Right atrium auricular region (tissue), 2 donors: ENCODE measurements around the gene CCDC12. TPM values are rescaled to one million over a fixed set of nuclear protein-coding genes. Genes with fewer than 3 reads are reported as not detected.

ENCODE experiments used
- DNase-seq: peaks from one replicate; pipeline ENCODE4 v3.0.0-alpha.2; 2019; ENCODE audit warnings: low spot score
- H3K27ac ChIP-seq, 2 donors: fragments of 200-600 bp; sonication (generic); 1 replicate in 1 of 2; 2 replicates in 1 of 2; pipeline ENCODE4 v1.5.1; 2016 to 2019
- H3K27me3 ChIP-seq, 2 donors: fragments of 200-600 bp; sonication (generic); one replicate each; pipeline versions ENCODE4 v1.5.1 to v1.6.0; 2017 to 2019
- H3K36me3 ChIP-seq: fragments of 200-600 bp; sonication (generic); one replicate; pipeline ENCODE4 v1.5.1; 2016
- H3K4me1 ChIP-seq, 2 donors: fragments of 200-600 bp; sonication (generic); one replicate each; pipeline versions ENCODE4 v1.5.1 to v1.6.0; 2017 to 2019
- H3K4me3 ChIP-seq, 2 donors: fragments of 200-600 bp; sonication (generic); 1 replicate in 1 of 2; 2 replicates in 1 of 2; pipeline ENCODE4 v1.5.1; 2017 to 2019; ENCODE audit warnings: mild to moderate bottlenecking in 1 of 2, moderate library complexity in 1 of 2
- H3K9me3 ChIP-seq, 2 donors: fragments of 200-600 bp; sonication (generic); one replicate each; pipeline ENCODE4 v1.5.1; 2019
- CTCF ChIP-seq, 2 donors: fragments of 200-600 bp; sonication (generic); IDR thresholded peaks; one replicate each; pipeline ENCODE4 v1.5.1; 2019; ENCODE audit warnings: antibody characterized with exemption in 2 of 2
- total RNA-seq, 2 donors: library from RNA; depleted of rRNA; stranded (reverse); fragments of >200 nt; gene quantifications; one replicate each; pipeline ENCODE4 v1.1.0, GENCODE V29; 2016

The CCDC12 gene
- total RNA-seq, 2 donors from 2014 or later: 27.5 to 38.6 TPM

DNA sequence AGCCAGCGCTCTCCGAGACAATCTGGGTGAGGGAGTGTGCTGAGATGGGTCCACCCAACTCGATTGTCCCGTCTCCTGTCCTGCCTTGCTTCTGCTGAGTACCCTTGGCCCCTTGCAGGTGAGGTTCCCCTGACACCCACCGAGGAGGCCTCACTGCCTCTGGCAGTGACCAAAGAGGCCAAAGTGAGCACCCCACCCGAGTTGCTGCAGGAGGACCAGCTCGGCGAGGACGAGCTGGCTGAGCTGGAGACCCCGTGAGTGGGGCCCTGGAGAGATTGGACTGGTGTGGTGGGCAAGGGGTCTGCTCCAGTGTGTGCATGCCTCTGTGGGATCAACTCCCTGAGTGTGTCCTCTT is 26.5 kb upstream of the CCDC12 start:
- Histone ChIP-seq H3K27ac (no peak overlapping the region), H3K36me3 (peaks cover 34% of the 10 kb centered on the region), H3K4me1 (no peaks in the 10 kb centered on the region), H3K9me3 (no peaks in the 10 kb centered on the region), H3K27me3 (no peaks in the 10 kb centered on the region), H3K4me3 (no peak overlapping the region)
- TF ChIP-seq CTCF (IDR thresholded peaks at IDR 0.05): no peak
- DNase-seq: no peak

GRCh38 chr3:47002171-47003055 is 25.9 kb upstream of the CCDC12 start:
- Histone ChIP-seq H3K9me3 (no peaks in the 10 kb centered on the region), H3K27ac (no peak overlapping the region), H3K4me1 (no peaks in the 10 kb centered on the region), H3K4me3 (no peak overlapping the region), H3K27me3 (no peaks in the 10 kb centered on the region), H3K36me3 (peaks cover 34% of the 10 kb centered on the region)
- TF ChIP-seq CTCF (IDR thresholded peaks at IDR 0.05): no peak
- no peak for DNase-seq

- Histone ChIP-seq H3K4me1 (no peaks in the 10 kb centered on the region), H3K4me3 (no peak overlapping the region), H3K9me3 (no peaks in the 10 kb centered on the region), H3K36me3 (peaks cover 34% of the 10 kb centered on the region), H3K27ac (no peak overlapping the region), H3K27me3 (no peaks in the 10 kb centered on the region)
- no peak for TF ChIP-seq CTCF (IDR thresholded peaks at IDR 0.05)
- DNase-seq: no peak
Observed at GRCh38 chr3:47001731-47002170, 25.2 kb upstream of the CCDC12 start.

GRCh38 chr3:47000922-47001730 is 24.6 kb upstream of the CCDC12 start:
- DNase-seq: no peak
- TF ChIP-seq CTCF (IDR thresholded peaks at IDR 0.05): no peak
- Histone ChIP-seq H3K27me3 (no peaks in the 10 kb centered on the region), H3K4me3 (no peak overlapping the region), H3K4me1 (no peaks in the 10 kb centered on the region), H3K27ac (no peak overlapping the region), H3K36me3 (peaks cover 34% of the 10 kb centered on the region), H3K9me3 (no peaks in the 10 kb centered on the region)

DNA sequence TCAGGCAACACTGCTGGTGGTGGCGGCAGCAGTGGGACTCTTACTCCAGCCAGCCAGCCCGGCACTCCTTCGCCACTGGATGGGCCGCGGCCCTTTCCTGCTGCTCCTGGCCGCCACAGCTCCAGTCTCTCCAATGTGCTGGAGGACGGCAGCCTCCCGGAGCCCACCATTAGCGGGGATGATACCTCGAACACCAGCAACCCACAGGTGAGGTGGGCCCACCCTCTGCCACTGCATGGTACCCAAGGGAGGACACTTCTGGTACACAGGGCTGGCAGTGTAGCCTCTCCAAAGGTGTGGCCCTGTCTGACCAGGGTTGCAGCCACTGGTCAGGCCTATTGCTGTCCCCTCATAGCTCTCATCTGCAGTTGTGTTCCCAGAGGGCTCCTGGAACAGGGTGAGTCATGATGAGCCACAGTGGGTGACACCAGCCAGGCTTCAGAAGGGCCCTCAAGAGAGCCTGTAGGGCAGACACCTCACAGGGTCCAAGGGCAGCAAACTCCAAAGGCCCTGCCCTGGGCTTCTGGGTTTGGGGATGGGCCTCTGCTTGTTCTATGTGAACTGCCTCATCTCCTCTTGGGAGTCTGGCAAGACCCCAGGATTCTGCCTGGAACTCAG is 23.8 kb upstream of the CCDC12 start:
- DNase-seq: no peak

More for the DNA sequence above, 23.8 kb upstream of the CCDC12 start:
- Histone ChIP-seq H3K4me1 (no peaks in the 10 kb centered on the region), H3K27ac (no peak overlapping the region), H3K36me3 (peaks cover 34% of the 10 kb centered on the region), H3K9me3 (no peaks in the 10 kb centered on the region), H3K27me3 (no peaks in the 10 kb centered on the region), H3K4me3 (no peak overlapping the region)
- TF ChIP-seq CTCF (IDR thresholded peaks at IDR 0.05): no peak
